CD14-positive monocyte (primary cell): ENCODE results near the gene MED31. TPM values are rescaled to one million over a fixed set of nuclear protein-coding genes. Genes with fewer than 3 reads are reported as not detected.

Experiments
- DNase-seq, 3 donors: peaks; one replicate each; pipeline ENCODE4 v3.0.0-alpha.2; 2011 to 2022
- H2AFZ ChIP-seq: 2 replicates; pipeline ENCODE4 v1.6.0; 2012; ENCODE audit warnings: mild to moderate bottlenecking, low read depth, low read length, inconsistent platforms; ENCODE audit not compliant: insufficient read depth, poor library complexity, severe bottlenecking
- H3K27ac ChIP-seq, 2 donors: 1 replicate in 1 of 2; 2 replicates in 1 of 2; pipeline ENCODE4 v1.5.1; 2012 to 2013; ENCODE audit warnings: low read length in 2 of 2, control low read depth in 1 of 2, inconsistent platforms in 1 of 2, low read depth in 1 of 2, mild to moderate bottlenecking in 1 of 2
- H3K27me3 ChIP-seq, 2 donors: one replicate each; pipeline versions ENCODE4 v1.6.0 to v1.6.1; 2011 to 2013; ENCODE audit warnings: low read length in 2 of 2; ENCODE audit not compliant: control insufficient read depth in 2 of 2, insufficient read depth in 2 of 2
- H3K36me3 ChIP-seq, 2 donors: replicated peaks in 1 of 2; 1 replicate in 1 of 2; 2 replicates in 1 of 2; pipeline versions ENCODE4 v1.5.1 to v1.6.1; 2012 to 2013; ENCODE audit warnings: low read length in 2 of 2, control low read depth in 1 of 2, inconsistent platforms in 1 of 2, mild to moderate bottlenecking in 1 of 2; ENCODE audit not compliant: insufficient read depth in 2 of 2, control insufficient read depth in 1 of 2
- H3K4me1 ChIP-seq, 2 donors: 1 replicate in 1 of 2; 2 replicates in 1 of 2; pipeline versions ENCODE4 v1.5.1 to v1.6.1; 2012 to 2013; ENCODE audit warnings: low read length in 2 of 2, control low read depth in 1 of 2, inconsistent platforms in 1 of 2, mild to moderate bottlenecking in 1 of 2, moderate library complexity in 1 of 2; ENCODE audit not compliant: insufficient read depth in 2 of 2, control insufficient read depth in 1 of 2
- H3K4me2 ChIP-seq: replicated peaks from 2 replicates; pipeline ENCODE3; 2012; ENCODE audit warnings: low read length, moderate library complexity, mild to moderate bottlenecking; ENCODE audit not compliant: poor library complexity, severe bottlenecking; ENCODE audit errors: extremely low read depth
- H3K4me3 ChIP-seq, 3 experiments: fragments of 200-600 bp in 1 of 3; sonication (generic) in 1 of 3; replicated peaks in 1 of 3; 1 replicate in 2 of 3; 2 replicates in 1 of 3; pipeline ENCODE4 v1.5.1; 2011 to 2013; ENCODE audit warnings: low read length in 3 of 3, mild to moderate bottlenecking in 3 of 3, control low read depth in 2 of 3, low read depth in 2 of 3, inconsistent platforms in 1 of 3, moderate library complexity in 1 of 3
- H3K79me2 ChIP-seq: 2 replicates; pipeline ENCODE4 v1.6.0; 2012; ENCODE audit warnings: mild to moderate bottlenecking, control low read depth, inconsistent platforms, low read length, moderate library complexity; ENCODE audit not compliant: insufficient read depth
- H3K9ac ChIP-seq: 2 replicates; pipeline ENCODE4 v1.6.0; 2017; ENCODE audit warnings: low read length, mild to moderate bottlenecking; ENCODE audit not compliant: insufficient read depth, poor library complexity, severe bottlenecking
- H3K9me3 ChIP-seq, 2 donors: replicated peaks in 1 of 2; 1 replicate in 1 of 2; 2 replicates in 1 of 2; pipeline versions ENCODE4 v1.5.1 to v1.6.1; 2012 to 2013; ENCODE audit warnings: low read length in 2 of 2, control low read depth in 1 of 2; ENCODE audit not compliant: control insufficient read depth in 1 of 2, insufficient read depth in 1 of 2
- H4K20me1 ChIP-seq: 2 replicates; pipeline ENCODE4 v1.6.0; 2012; ENCODE audit warnings: mild to moderate bottlenecking, low read length, control low read depth, moderate library complexity; ENCODE audit not compliant: insufficient read depth
- H3K27ac Mint-ChIP-seq, 7 donors: one replicate each; pipeline ENCODE4 v1.8.0; 2020; ENCODE audit warnings: mild to moderate bottlenecking in 7 of 7, mixed read lengths in 7 of 7, moderate library complexity in 6 of 7, inconsistent platforms in 2 of 7
- H3K27me3 Mint-ChIP-seq, 3 donors: one replicate each; pipeline ENCODE4 v1.8.0; 2021 to 2022; ENCODE audit warnings: low read depth in 3 of 3, mild to moderate bottlenecking in 3 of 3, mixed read lengths in 3 of 3, moderate library complexity in 3 of 3, inconsistent platforms in 1 of 3
- H3K36me3 Mint-ChIP-seq, 2 donors: one replicate each; pipeline ENCODE4 v1.8.0; 2020; ENCODE audit warnings: mixed read lengths in 2 of 2, inconsistent platforms in 1 of 2, mild to moderate bottlenecking in 1 of 2
- H3K4me1 Mint-ChIP-seq: one replicate; pipeline ENCODE4 v1.8.0; 2020; ENCODE audit warnings: mild to moderate bottlenecking, mixed read lengths
- H3K4me3 Mint-ChIP-seq, 2 donors: one replicate each; pipeline ENCODE4 v1.8.0; 2020; ENCODE audit warnings: mild to moderate bottlenecking in 2 of 2, mixed read lengths in 2 of 2, moderate library complexity in 1 of 2
- H3K9me3 Mint-ChIP-seq, 7 donors: one replicate each; pipeline ENCODE4 v1.8.0; 2020 to 2022; ENCODE audit warnings: mixed read lengths in 7 of 7, mild to moderate bottlenecking in 6 of 7, moderate library complexity in 6 of 7, inconsistent platforms in 2 of 7
- WGBS: methylation state at CpG from one replicate; pipeline ENCODE4 v1.1.5; 2013; ENCODE audit warnings: missing lambda C conversion rate; ENCODE audit not compliant: insufficient coverage; 5-methylcytosine and 5-hydroxymethylcytosine counted together
- intact Hi-C, 2 donors: fragments of 100-400 bp; cut with micrococcal nuclease; formaldehyde crosslinking; loops; one replicate each; pipeline versions ENCODE4 v1.15.0 to v1.15.1; 2023
- polyA plus RNA-seq, 3 donors: library from polyadenylated mRNA; depleted of rRNA in 1 of 3; unstranded in 2 of 3; stranded (reverse) in 1 of 3; fragments of 300-500 nt in 2 of 3; fragments of >200 nt in 1 of 3; fragmentation: Illumina TruSeq in 2 of 3; gene quantifications; 1 replicate in 2 of 3; 2 replicates in 1 of 3; pipeline ENCODE4 v1.2.3, GENCODE V29; 2012 to 2021
- TF ChIP-seq, protein P1 (sequence below): fragments of 200-600 bp; IDR thresholded peaks from one replicate; pipeline ENCODE4 v1.8.0; 2022; ENCODE audit warnings: antibody characterized with exemption, mild to moderate bottlenecking

Gene MED31
- polyA plus RNA-seq, 3 donors = 6.8 to 38.2 (median 33.6) TPM

DNA sequence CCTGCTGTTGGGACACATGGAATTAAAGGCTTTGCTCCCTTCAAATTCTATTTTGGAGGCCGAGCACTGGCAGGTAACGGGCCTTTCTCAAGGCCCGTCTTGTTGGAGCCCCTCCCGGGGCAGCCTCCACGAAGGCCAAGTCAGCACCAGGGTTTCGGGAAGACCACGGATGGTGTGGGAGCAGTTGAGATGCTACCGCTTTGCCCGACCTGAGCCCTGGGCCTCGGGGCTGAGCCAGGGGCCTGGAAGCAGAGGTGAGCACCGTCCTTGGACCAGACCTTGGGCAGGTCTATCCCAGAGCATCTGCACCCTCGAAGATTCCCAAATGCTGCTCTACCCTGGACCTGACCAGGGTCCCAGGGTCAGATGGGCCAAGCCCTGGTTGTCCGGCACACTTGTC is 23.2 kb upstream of the MED31 start:
- Histone ChIP-seq H3K27ac (no peak overlapping the region), H2AFZ (no peak overlapping the region), H3K4me2 (no peak overlapping the region), H3K79me2 (no peaks in the 10 kb centered on the region), H3K4me1 (no peaks in the 10 kb centered on the region), H3K9me3 (no peaks in the 10 kb centered on the region), H3K27me3 (peaks cover 7 to 29% of the 10 kb centered on the region in 2 donors), H4K20me1 (no peaks in the 10 kb centered on the region), H3K9ac (no peak overlapping the region), H3K36me3 (no peaks in the 10 kb centered on the region), H3K4me3 (no peak overlapping the region)
- Mint-ChIP-seq H3K36me3 (no peaks in the 10 kb centered on the region), H3K4me1 (peaks cover 3% of the 10 kb centered on the region), H3K4me3 (no peak overlapping the region), H3K9me3 (no peaks in the 10 kb centered on the region), H3K27me3 (peaks cover 35 to 63% (median 55%) of the 10 kb centered on the region in 3 donors), H3K27ac (peak overlapping the region in 1 of 7 donors; percentile 63)
- 95% methylated on average over 13 of the region's 13 CpGs for WGBS
- no peak for DNase-seq
- intact Hi-C loops = no loop called here
- TF ChIP-seq, protein P1, sequence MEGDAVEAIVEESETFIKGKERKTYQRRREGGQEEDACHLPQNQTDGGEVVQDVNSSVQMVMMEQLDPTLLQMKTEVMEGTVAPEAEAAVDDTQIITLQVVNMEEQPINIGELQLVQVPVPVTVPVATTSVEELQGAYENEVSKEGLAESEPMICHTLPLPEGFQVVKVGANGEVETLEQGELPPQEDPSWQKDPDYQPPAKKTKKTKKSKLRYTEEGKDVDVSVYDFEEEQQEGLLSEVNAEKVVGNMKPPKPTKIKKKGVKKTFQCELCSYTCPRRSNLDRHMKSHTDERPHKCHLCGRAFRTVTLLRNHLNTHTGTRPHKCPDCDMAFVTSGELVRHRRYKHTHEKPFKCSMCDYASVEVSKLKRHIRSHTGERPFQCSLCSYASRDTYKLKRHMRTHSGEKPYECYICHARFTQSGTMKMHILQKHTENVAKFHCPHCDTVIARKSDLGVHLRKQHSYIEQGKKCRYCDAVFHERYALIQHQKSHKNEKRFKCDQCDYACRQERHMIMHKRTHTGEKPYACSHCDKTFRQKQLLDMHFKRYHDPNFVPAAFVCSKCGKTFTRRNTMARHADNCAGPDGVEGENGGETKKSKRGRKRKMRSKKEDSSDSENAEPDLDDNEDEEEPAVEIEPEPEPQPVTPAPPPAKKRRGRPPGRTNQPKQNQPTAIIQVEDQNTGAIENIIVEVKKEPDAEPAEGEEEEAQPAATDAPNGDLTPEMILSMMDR = no peak

GRCh38 chr17:6671431-6671830 is 20.0 kb upstream of the MED31 start:
- intact Hi-C loops = no loop called here
- Histone ChIP-seq H3K27ac (no peak overlapping the region), H3K4me1 (no peaks in the 10 kb centered on the region), H3K4me2 (no peak overlapping the region), H3K9ac (no peak overlapping the region), H3K79me2 (no peaks in the 10 kb centered on the region), H3K4me3 (no peak overlapping the region), H3K9me3 (no peaks in the 10 kb centered on the region), H2AFZ (no peak overlapping the region), H4K20me1 (no peaks in the 10 kb centered on the region), H3K36me3 (no peaks in the 10 kb centered on the region), H3K27me3 (peaks cover 0 to 18% of the 10 kb centered on the region in 2 donors)
- Mint-ChIP-seq H3K36me3 (no peaks in the 10 kb centered on the region), H3K27me3 (peaks cover 25 to 54% (median 50%) of the 10 kb centered on the region in 3 donors), H3K4me3 (no peak overlapping the region), H3K9me3 (no peaks in the 10 kb centered on the region), H3K4me1 (no peaks in the 10 kb centered on the region), H3K27ac (no peak overlapping the region)
- TF ChIP-seq, protein P1 = no peak
- no peak for DNase-seq
- WGBS = 90% methylated on average over 6 of the region's 7 CpGs
